Measurements from ENCODE around the gene NRF1.

GRCh38 chr7:129742256-129742655 lies 130.7 kb downstream of the NRF1 start:
- no peak for TF ChIP-seq POLR2A (IDR thresholded peaks at IDR 0.05)
- TF ChIP-seq, protein P1, sequence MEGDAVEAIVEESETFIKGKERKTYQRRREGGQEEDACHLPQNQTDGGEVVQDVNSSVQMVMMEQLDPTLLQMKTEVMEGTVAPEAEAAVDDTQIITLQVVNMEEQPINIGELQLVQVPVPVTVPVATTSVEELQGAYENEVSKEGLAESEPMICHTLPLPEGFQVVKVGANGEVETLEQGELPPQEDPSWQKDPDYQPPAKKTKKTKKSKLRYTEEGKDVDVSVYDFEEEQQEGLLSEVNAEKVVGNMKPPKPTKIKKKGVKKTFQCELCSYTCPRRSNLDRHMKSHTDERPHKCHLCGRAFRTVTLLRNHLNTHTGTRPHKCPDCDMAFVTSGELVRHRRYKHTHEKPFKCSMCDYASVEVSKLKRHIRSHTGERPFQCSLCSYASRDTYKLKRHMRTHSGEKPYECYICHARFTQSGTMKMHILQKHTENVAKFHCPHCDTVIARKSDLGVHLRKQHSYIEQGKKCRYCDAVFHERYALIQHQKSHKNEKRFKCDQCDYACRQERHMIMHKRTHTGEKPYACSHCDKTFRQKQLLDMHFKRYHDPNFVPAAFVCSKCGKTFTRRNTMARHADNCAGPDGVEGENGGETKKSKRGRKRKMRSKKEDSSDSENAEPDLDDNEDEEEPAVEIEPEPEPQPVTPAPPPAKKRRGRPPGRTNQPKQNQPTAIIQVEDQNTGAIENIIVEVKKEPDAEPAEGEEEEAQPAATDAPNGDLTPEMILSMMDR (IDR thresholded peaks at IDR 0.05) = no peak

Measured in adrenal gland (tissue), 5 donors.